ES-I3 (cell line): ENCODE measurements around the gene SRSF3.

Experiments used
- H3K36me3 ChIP-seq: 2 replicates; pipeline ENCODE4 v1.6.1; 2013; ENCODE audit warnings: mild to moderate bottlenecking, low read length, control low read depth, moderate library complexity; ENCODE audit not compliant: insufficient read depth
- H3K4me1 ChIP-seq: 2 replicates; pipeline ENCODE4 v1.6.1; 2013; ENCODE audit warnings: mild to moderate bottlenecking, control low read depth, low read length; ENCODE audit not compliant: insufficient read depth
- H3K9ac ChIP-seq: 2 replicates; pipeline ENCODE4 v1.6.1; 2013; ENCODE audit warnings: low read depth, mild to moderate bottlenecking, low read length, moderate library complexity
- H3K9me3 ChIP-seq: 2 replicates; pipeline ENCODE4 v1.6.1; 2013; ENCODE audit warnings: mild to moderate bottlenecking, low read length, moderate library complexity; ENCODE audit not compliant: control insufficient read depth, insufficient read depth

SRSF3 gene

DNA sequence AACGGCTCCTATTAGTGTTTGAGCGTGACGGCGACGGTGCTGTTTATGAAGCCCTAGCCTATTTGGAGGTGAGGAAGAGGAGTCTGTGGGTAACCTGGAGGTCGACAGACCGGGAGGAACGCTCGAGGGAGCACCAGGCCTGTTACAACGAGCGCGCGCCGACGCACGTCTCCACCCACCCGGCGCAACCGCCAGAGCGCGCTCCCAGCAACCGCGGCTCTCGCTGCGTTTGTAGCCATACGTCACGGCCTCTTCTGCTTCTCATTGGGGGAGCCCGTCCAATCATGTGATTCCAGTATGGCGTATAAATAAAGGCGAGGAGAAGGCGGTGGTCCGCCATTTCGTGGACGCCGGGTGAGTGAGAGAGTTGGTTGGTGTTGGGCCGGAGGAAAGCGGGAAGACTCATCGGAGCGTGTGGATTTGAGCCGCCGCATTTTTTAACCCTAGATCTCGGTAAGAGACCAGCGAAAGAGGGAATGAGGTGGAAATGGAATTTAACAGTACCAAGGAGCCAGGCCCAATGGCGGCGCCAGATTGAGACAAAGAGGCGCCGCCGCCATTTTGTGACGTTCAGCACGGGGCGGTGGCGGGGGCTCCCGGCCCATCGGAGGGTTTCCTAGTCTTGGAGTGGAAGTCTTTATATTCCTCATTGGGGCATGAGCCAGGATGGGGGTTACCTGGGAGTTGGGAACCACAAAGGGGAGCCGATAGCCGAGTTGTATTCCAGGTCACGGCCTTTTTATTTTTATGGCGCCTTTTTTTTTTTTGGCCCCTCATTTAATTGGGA, at the start of gene SRSF3:
Gene SRSF3, plus strand, starts transcription at position 334 of the 787 bp plus-strand sequence. CDS start 2,401 bp downstream, outside the sequence.
- Histone ChIP-seq H3K9ac (peak within 1 kb of the TSS; percentile 100), H3K4me1 (peaks cover 14% of the 10 kb centered on the region; the same call in 1 of the 2 replicates), H3K9me3 (no peaks in the 10 kb centered on the region), H3K36me3 (peaks cover 24% of the 10 kb centered on the region)

DNA sequence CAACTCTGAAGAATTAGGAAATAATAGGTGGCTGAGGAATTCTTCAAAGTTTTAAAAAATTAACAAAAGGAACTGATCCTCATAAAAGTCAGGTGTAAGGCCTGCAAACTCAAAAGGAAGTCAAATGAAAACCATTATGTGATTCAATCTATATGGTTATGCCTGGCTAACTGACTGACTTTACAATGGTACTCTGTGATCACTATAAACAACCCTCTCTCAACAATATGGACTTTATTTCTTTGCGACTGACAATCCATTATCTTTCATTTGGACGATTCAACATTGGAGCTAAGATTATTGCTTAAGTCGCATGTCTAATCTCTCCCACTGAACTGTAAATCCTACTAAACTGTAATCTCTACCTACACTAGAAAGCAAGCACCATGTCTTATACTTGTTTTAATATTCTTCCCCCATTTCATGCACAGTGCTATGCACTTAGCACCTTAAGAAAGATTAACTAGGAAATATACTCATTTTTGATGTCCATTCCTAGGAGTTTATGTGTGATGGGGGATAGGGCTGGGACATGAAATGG, 48.3 kb upstream of the SRSF3 start:
- H3K4me1 ChIP-seq: peaks cover 12% of the 10 kb centered on the region; the same call in 1 of the 2 replicates
- no peaks in the 10 kb centered on the region for H3K9me3 ChIP-seq
- 0 out of 2 replicates have a peak, but pooled peaks cover 2% of the 10 kb centered on the region for H3K36me3 ChIP-seq
- peak overlapping the region; percentile 99 for H3K9ac ChIP-seq

DNA sequence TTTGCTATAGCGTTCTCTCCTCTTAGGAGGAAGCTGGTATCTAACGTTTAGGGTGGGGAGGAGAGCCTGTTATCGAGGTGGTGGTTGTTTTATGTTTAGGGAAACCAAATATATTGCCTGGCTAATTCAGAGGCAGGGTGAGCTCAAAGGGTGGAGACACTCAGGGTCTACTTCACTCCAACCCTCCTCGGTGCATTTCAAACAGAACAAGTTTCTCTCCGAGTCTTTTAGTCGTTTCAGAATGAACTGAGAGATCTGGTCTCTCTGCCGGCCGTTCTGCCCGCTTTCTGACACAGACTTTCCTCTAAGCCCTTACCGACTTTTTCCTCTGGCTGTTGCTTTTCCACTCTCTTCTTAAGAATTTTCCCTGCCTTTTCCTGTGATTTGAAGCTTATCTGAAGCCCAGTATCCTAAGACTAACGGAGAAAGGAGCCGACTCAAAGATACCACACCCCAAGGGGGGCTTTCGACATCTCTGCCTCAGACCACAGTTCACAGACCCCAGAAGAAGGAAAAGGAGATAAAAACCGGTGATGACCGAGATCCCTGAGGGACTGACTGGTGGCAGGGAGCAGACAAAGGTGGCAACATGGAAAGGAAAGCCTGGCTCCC, 47.7 kb upstream of the SRSF3 start:
- Histone ChIP-seq H3K36me3 (0 out of 2 replicates have a peak, but pooled peaks cover 2% of the 10 kb centered on the region), H3K9me3 (no peaks in the 10 kb centered on the region), H3K9ac (peak overlapping the region; percentile 99), H3K4me1 (peaks cover 12% of the 10 kb centered on the region; the same call in 1 of the 2 replicates)

DNA sequence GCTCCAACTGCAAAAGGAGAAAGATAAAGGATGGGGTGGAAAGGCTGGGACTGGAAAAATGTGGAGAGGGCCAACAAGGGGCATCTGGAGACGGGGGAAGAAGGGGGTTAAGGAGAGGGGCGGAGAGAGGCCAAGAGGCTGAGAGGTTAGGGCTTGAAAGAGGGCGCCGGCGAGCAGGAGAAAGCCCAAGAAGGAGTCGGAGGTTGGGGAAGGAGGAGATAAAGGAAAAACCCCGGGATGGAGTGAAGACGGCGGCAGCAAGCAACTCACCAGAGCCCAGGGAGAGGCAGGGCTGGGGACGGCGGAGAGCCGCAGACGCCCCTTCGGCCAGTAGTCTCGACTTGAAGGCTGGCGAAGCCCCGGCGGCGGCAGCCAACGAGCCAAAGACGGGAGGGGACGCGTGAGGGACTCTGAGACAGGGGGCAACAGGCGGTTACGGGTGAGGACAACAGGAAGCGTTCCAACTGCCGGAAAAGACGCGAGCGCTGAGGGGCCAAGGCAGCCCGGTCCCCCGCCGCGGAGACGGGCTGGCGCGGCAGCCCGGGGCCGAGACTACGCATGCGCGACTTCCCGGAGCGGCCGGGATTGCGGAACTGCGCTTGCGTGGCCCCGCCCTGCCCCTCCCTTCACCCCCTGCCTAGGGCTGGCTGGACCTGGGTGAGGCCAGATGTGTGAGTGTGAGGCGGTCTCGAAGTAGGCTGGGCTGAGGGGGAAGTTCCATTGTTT, 47.1 kb upstream of the SRSF3 start, which contains the start of gene STK38:
Gene STK38, minus strand, starts transcription at position 560 of the 726 bp plus-strand sequence. CDS start 7,277 bp downstream, outside the sequence.
- H3K36me3 ChIP-seq: 0 out of 2 replicates have a peak, but pooled peaks cover 2% of the 10 kb centered on the region
- H3K9me3 ChIP-seq: no peaks in the 10 kb centered on the region
- H3K9ac ChIP-seq: peak within 1 kb of the TSS; percentile 99
- H3K4me1 ChIP-seq: peaks cover 12% of the 10 kb centered on the region; the same call in 1 of the 2 replicates

DNA sequence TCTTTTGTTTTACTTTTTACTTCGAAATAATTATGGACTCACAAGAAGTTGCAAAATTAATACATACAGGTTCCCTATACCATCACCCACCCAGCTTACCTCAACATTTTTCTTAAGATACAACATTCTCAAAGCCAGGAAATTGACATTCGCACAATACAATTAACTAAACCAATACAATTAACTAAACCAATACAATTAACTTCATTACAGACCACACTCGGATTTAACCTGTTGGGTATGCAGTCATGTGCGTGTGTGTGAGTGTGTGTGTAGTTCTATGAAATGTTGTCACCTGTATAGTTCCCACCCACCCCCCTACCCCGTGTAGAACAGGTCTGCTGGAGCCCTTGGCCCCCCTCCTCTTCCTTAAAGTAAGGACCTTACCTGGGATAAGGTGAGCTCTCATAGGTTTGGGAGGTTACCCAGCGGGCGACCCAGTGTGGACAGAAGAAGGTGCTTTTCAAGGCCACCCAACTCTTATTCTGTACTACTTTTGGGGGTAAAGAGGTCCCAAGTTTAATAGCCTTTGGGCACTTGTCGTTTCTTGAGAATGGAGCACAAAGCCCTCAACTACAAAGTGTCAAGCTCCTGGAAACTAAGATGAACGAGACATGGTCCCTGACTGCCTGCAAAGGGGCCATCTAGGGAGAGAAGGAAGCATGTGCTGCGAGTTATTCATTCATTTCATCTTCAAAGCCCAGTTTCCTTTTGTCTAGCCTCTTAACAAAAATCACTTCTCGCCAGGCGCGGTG, 46.3 kb upstream of the SRSF3 start:
- Histone ChIP-seq H3K9ac (peak overlapping the region; percentile 99; the same call in 1 of the 2 replicates), H3K4me1 (peaks cover 12% of the 10 kb centered on the region; the same call in 1 of the 2 replicates)

DNA sequence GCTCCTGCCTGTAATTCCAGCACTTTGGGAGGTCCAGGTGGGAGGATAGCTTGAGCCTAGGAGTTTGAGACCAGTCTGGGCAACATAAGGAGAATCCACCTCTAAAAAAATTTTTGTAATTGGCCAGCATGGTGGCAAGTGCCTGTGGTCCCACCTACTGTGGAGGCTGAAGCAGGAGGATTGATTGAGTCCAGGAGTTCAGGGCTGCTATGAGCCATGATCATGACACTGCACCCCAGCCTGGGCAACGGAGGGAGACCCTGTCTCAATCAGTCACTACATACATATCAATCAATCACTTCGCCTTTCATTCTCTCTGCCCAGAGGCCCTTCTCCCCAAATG, 45.8 kb upstream of the SRSF3 start:
- Histone ChIP-seq H3K9me3 (no peaks in the 10 kb centered on the region), H3K4me1 (peaks cover 12% of the 10 kb centered on the region; the same call in 1 of the 2 replicates), H3K36me3 (0 out of 2 replicates have a peak, but pooled peaks cover 1% of the 10 kb centered on the region), H3K9ac (no peak overlapping the region)

More for the DNA sequence above, 46.3 kb upstream of the SRSF3 start:
- 0 out of 2 replicates have a peak, but pooled peaks cover 2% of the 10 kb centered on the region for H3K36me3 ChIP-seq
- H3K9me3 ChIP-seq: no peaks in the 10 kb centered on the region

DNA sequence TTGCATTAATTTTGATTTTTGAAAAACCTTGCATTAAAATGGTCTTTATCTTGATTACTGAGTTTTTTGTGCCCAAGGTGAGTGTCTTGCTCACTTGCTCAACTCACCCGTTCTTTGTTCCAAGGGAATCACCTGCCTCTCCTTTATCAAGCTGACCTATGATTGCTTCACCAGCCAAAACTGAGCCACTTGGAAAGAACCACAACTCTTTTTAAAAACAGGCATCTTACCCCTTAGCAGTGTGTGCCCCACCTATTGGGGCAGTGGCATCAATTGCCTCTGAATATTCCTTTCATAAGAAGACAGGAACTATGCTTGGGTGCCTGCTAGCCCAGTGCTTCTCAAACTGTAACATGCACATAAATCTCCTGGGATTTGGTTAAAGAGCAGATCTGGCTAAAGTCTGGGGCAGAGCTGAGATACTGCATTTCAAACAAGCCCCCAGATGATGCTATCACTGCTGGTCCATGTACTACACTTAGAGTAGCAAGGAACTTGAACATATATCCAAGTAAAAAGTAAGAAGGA, 43.6 kb upstream of the SRSF3 start:
- no peaks in the 10 kb centered on the region for H3K9me3 ChIP-seq
- no peak overlapping the region for H3K9ac ChIP-seq
- H3K36me3 ChIP-seq: no peaks in the 10 kb centered on the region
- H3K4me1 ChIP-seq: peaks cover 10% of the 10 kb centered on the region; the same call in 1 of the 2 replicates

DNA sequence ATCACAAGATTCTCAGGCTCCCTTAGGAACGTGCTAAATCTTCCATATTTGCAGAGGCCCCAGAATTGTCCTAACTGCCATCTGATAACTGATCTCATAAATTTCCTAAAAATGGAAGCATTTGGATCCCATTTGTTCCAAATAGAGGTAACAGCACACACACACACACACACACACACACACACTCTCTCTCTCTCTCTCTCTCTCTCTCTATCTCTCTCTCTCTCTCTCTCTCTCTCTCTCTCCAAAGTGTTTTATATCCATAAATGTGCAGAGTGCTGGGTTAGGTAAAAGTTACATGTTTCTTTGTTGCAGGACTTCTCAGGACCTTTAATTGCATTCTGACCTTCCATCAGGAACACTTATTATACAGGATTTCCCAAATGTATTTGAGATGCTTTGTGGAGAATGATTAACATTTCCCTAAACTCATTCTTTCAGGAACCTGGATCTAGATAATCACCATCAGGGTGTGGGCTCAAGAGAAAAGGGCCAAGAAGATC, 38.4 kb upstream of the SRSF3 start:
- no peaks in the 10 kb centered on the region for H3K36me3 ChIP-seq
- H3K9me3 ChIP-seq: no peaks in the 10 kb centered on the region
- no peak overlapping the region for H3K9ac ChIP-seq
- H3K4me1 ChIP-seq: no peaks in the 10 kb centered on the region

DNA sequence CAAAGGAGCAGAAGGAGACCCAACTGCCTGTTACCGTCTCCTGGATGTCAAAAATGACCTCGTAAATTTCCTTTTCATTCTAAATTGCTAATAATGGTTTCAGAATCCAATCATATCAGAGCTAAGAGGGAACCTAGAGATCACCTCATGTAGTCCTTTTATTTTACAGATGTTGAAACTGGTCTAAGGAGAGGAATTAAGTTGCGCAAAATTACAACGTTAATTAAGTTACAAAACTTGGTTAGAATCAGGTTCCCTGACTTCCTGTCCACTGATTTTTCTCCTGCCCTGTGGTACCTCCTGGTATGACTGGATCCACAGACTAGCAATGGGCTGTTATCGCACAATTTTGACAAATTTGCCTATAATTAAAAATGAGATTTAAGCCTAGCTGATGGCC, 37.9 kb upstream of the SRSF3 start:
- H3K9me3 ChIP-seq: no peaks in the 10 kb centered on the region
- no peaks in the 10 kb centered on the region for H3K4me1 ChIP-seq
- no peaks in the 10 kb centered on the region for H3K36me3 ChIP-seq
- H3K9ac ChIP-seq: no peak overlapping the region

DNA sequence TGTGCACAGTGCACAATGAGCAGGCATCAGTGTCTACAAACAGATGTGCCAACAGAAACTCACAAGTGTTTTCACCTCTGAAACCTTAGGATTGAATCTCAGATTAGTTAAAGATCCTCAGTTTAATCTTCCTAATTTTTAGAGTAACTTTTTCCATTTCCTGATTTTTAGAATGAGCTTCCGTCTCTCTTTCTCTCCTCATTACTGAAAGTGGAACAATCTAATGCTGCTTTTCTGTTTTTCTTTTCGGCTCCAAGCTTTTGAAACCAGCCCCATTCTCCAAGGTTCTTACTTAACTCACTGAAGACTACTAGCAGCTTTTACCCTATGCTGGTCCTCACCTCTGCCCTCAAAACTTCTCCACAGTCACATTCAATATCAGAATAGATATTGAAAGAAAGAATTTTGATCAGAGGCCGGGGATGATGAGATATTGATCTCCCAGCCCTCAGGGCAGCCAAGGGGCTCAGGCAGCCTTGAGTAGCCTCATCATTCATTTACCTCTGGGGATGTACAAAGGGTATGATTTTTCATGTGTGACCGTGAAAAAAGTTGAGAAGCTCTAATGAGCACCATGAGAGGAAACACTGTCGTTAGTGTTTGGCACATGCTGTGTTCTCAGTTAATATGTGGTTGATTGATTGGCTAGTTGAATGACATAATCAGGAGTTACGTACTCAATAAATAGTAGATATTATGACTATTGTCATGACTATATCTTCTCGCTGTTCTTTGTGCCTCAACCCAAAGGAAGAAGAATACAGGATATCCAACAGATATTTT, 35.0 kb upstream of the SRSF3 start:
- no peaks in the 10 kb centered on the region for H3K36me3 ChIP-seq
- no peaks in the 10 kb centered on the region for H3K4me1 ChIP-seq

DNA sequence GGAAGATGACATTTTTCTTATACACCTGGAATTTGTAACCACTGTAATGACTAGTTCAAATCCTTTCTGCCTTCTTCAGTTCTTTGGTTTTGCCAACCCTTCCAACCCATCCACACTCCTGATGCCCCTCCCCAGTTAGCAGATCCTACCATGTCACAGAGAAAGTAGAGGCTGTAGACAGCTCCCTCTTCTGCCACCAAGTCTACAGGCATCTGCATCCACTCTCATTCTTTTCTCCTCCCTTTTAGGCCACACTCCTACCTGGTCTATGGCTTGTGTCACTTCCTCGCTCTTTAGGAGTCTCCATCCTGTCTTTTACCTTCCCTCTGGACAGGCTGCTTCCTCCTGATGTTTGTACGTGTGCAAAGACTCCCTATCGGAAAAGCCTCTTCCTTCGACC, 33.3 kb upstream of the SRSF3 start:
- Histone ChIP-seq H3K9ac (no peak overlapping the region), H3K36me3 (no peaks in the 10 kb centered on the region), H3K9me3 (no peaks in the 10 kb centered on the region), H3K4me1 (no peaks in the 10 kb centered on the region)

More for the DNA sequence above, 35.0 kb upstream of the SRSF3 start:
- Histone ChIP-seq H3K9me3 (no peaks in the 10 kb centered on the region), H3K9ac (no peak overlapping the region)

DNA sequence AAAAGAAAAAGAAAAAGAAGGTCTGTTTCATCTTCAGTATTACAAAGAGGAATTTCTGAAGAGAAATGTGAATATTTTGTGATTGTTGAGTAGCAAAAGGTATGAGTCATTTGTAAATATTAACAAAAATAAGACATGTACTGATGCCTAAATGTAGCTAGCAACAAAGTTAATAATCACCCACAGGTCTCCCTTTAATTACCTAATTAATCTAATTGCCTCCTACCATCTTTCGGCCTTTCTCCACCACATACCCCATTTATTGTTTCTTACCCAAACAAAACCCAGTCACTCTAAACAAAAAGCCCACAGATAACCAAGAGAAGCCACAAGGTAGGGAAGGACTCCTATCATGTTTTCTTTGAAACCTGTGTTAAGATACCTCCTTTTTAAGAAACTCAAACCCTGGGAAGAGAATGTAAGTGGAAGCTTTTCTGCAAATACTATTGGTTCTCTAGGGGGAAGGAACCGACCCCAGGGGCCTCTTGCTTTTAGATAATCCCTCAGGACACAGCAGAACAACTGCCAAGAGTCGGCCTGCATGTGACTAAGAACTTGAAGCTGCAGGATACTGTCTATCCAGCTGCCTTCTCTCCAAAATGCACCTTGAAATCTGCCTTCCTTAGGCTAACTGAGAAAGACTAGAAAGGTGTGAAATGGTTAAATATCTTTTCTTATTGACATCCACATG, 30.8 kb upstream of the SRSF3 start:
- Histone ChIP-seq H3K4me1 (0 out of 2 replicates have a peak, but pooled peaks cover 3% of the 10 kb centered on the region), H3K36me3 (no peaks in the 10 kb centered on the region), H3K9me3 (no peaks in the 10 kb centered on the region), H3K9ac (no peak overlapping the region)
